SIG-M5 (cell line): ENCODE results near the gene PCDHB16.
"Not testable (repeated sequence)": the region's sequence is repeated elsewhere in the genome, so short reads cannot be mapped to it uniquely, and the experiment has no call there.

Experiments used
- DNase-seq: peaks from one replicate; lab custom pipeline; 2025; lab: John Stamatoyannopoulos, UW

The PCDHB16 gene

GRCh38 chr5:141184117-141184855 lies 2.1 kb downstream of the PCDHB16 start:
- not testable (repeated sequence) for DNase-seq

- no peak for DNase-seq
Observed at GRCh38 chr5:141186897-141187512, 4.8 kb downstream of the PCDHB16 start, which contains the start of gene PCDHB9. TSS of gene PCDHB9 (plus strand) at chr5:141187161. CDS start at chr5:141187319, 158 bp downstream.

- not testable (repeated sequence) for DNase-seq
Observed at GRCh38 chr5:141188682-141189081, 6.5 kb downstream of the PCDHB16 start.

- DNase-seq = not testable (repeated sequence)
Observed at GRCh38 chr5:141189131-141189530, 6.9 kb downstream of the PCDHB16 start.

- DNase-seq = no peak
Observed at GRCh38 chr5:141192110-141192725, 10.0 kb downstream of the PCDHB16 start, which contains the start of gene PCDHB10. TSS of gene PCDHB10 (plus strand) at chr5:141192353. CDS start at chr5:141192553, 200 bp downstream.

GRCh38 chr5:141194332-141194731 lies 12.1 kb downstream of the PCDHB16 start:
- not testable (repeated sequence) for DNase-seq

- DNase-seq = no peak
Observed at GRCh38 chr5:141196363-141196762, 14.2 kb downstream of the PCDHB16 start.

GRCh38 chr5:141199359-141200235 lies 17.4 kb downstream of the PCDHB16 start, which contains the start of gene PCDHB11:
TSS of gene PCDHB11 (plus strand) at chr5:141199627. CDS start at chr5:141199775, 148 bp downstream.
- no peak for DNase-seq

GRCh38 chr5:141201126-141201525 lies 18.9 kb downstream of the PCDHB16 start:
- not testable (repeated sequence) for DNase-seq

GRCh38 chr5:141201646-141202045 lies 19.5 kb downstream of the PCDHB16 start:
- DNase-seq = not testable (repeated sequence)

GRCh38 chr5:141208478-141208877 lies 26.3 kb downstream of the PCDHB16 start, which contains the start of gene PCDHB12:
TSS of gene PCDHB12 (plus strand) at chr5:141208719. CDS start at chr5:141208908, 189 bp downstream.
- no peak for DNase-seq

- DNase-seq = not testable (repeated sequence)
Observed at GRCh38 chr5:141210281-141210680, 28.1 kb downstream of the PCDHB16 start.

- DNase-seq = not testable (repeated sequence)
Observed at GRCh38 chr5:141210849-141211248, 28.7 kb downstream of the PCDHB16 start.

GRCh38 chr5:141213656-141214339 lies 31.6 kb downstream of the PCDHB16 start, which contains the start of gene PCDHB13:
TSS of gene PCDHB13 (plus strand) at chr5:141213919. CDS start at chr5:141214124, 205 bp downstream.
- not testable (repeated sequence) for DNase-seq

- not testable (repeated sequence) for DNase-seq
Observed at GRCh38 chr5:141214583-141214982, 32.4 kb downstream of the PCDHB16 start.

- DNase-seq = not testable (repeated sequence)
Observed at GRCh38 chr5:141215504-141215903, 33.3 kb downstream of the PCDHB16 start.

- not testable (repeated sequence) for DNase-seq
Observed at GRCh38 chr5:141216035-141216434, 33.8 kb downstream of the PCDHB16 start.

GRCh38 chr5:141223112-141223783 lies 41.1 kb downstream of the PCDHB16 start, which contains the start of gene PCDHB14:
TSS of gene PCDHB14 (plus strand) at chr5:141223343. CDS start at chr5:141223506, 163 bp downstream.
- no peak for DNase-seq

GRCh38 chr5:141224844-141225243 lies 42.7 kb downstream of the PCDHB16 start:
- DNase-seq = not testable (repeated sequence)

- DNase-seq = not testable (repeated sequence)
Observed at GRCh38 chr5:141225421-141225820, 43.2 kb downstream of the PCDHB16 start.
